ENCODE results near the gene KRT1. TPM values are rescaled to one million over a fixed set of nuclear protein-coding genes. Genes with fewer than 3 reads are reported as not detected.

Gene KRT1
- polyA plus RNA-seq, 1 donor from 2014 or later = not detected

GRCh38 chr12:52646613-52647012 is 33.6 kb downstream of the KRT1 start:
- H3K79me2 ChIP-seq (replicated peaks; ENCODE audit: insufficient read depth, low read length) = no peaks in the 10 kb centered on the region
- H3K4me3 ChIP-seq (ENCODE audit: low read length) = no peak overlapping the region
- no peaks in the 10 kb centered on the region for H3K27me3 ChIP-seq (ENCODE audit: insufficient read depth, low read depth, low read length)
- no peaks in the 10 kb centered on the region for H4K20me1 ChIP-seq (ENCODE audit: insufficient read depth)
- H3K27ac ChIP-seq (ENCODE audit: low read length) = no peak overlapping the region
- H3K9me2 ChIP-seq (ENCODE audit: insufficient read depth, low read length) = no peaks in the 10 kb centered on the region
- H2AFZ ChIP-seq (ENCODE audit: low read depth, low read length) = no peak overlapping the region
- no peaks in the 10 kb centered on the region for H3F3A ChIP-seq (ENCODE audit: insufficient read depth, low read length, poor library complexity, severe bottlenecking)
- no peaks in the 10 kb centered on the region for H3K36me3 ChIP-seq (ENCODE audit: insufficient read depth, low read length)
- no peak for TF ChIP-seq POLR2AphosphoS5 (IDR thresholded peaks at IDR 0.05)
- no peak for TF ChIP-seq RAD21 (conservative IDR thresholded peaks at IDR 0.05)
- H3K4me2 ChIP-seq (ENCODE audit: low read length) = no peak overlapping the region
- no peaks in the 10 kb centered on the region for H3K9me3 ChIP-seq (ENCODE audit: low read length)
- H3K9ac ChIP-seq (ENCODE audit: low read length) = no peak overlapping the region

DNA sequence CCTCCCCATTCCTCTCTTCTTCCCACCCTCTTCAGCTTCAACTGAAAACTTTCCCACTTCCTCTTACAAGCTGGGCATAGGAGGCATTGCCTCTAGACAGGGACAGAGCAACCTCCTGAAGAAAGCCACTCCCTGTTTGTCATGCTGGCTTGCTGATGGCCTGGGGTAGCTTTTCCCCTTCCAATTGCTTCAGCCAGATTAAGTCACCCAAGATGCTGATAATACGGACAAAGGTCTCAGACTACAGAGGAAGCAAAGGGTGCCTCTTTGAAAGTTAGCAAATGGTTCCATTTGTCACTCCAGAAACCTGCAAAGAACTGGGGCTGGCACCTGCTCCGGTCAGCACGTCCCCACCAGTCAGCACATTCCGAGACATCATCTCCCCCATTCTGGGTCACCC is 34.2 kb downstream of the KRT1 start:
- Histone ChIP-seq H3K9me3 (ENCODE audit: low read length) (no peaks in the 10 kb centered on the region), H3K27me3 (ENCODE audit: insufficient read depth, low read depth, low read length) (no peaks in the 10 kb centered on the region), H3K27ac (ENCODE audit: low read length) (no peak overlapping the region), H3K9me2 (ENCODE audit: insufficient read depth, low read length) (no peaks in the 10 kb centered on the region), H2AFZ (ENCODE audit: low read depth, low read length) (no peak overlapping the region), H3K79me2 (replicated peaks; ENCODE audit: insufficient read depth, low read length) (no peaks in the 10 kb centered on the region), H4K20me1 (ENCODE audit: insufficient read depth) (no peaks in the 10 kb centered on the region), H3K4me3 (ENCODE audit: low read length) (no peak overlapping the region), H3F3A (ENCODE audit: insufficient read depth, low read length, poor library complexity, severe bottlenecking) (no peaks in the 10 kb centered on the region), H3K9ac (ENCODE audit: low read length) (no peak overlapping the region), H3K4me2 (ENCODE audit: low read length) (no peak overlapping the region), H3K36me3 (ENCODE audit: insufficient read depth, low read length) (no peaks in the 10 kb centered on the region)
- TF ChIP-seq, protein P1, sequence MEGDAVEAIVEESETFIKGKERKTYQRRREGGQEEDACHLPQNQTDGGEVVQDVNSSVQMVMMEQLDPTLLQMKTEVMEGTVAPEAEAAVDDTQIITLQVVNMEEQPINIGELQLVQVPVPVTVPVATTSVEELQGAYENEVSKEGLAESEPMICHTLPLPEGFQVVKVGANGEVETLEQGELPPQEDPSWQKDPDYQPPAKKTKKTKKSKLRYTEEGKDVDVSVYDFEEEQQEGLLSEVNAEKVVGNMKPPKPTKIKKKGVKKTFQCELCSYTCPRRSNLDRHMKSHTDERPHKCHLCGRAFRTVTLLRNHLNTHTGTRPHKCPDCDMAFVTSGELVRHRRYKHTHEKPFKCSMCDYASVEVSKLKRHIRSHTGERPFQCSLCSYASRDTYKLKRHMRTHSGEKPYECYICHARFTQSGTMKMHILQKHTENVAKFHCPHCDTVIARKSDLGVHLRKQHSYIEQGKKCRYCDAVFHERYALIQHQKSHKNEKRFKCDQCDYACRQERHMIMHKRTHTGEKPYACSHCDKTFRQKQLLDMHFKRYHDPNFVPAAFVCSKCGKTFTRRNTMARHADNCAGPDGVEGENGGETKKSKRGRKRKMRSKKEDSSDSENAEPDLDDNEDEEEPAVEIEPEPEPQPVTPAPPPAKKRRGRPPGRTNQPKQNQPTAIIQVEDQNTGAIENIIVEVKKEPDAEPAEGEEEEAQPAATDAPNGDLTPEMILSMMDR (IDR thresholded peaks at IDR 0.05; ENCODE audit: poor library complexity, severe bottlenecking) = no peak
- TF ChIP-seq, protein P2, sequence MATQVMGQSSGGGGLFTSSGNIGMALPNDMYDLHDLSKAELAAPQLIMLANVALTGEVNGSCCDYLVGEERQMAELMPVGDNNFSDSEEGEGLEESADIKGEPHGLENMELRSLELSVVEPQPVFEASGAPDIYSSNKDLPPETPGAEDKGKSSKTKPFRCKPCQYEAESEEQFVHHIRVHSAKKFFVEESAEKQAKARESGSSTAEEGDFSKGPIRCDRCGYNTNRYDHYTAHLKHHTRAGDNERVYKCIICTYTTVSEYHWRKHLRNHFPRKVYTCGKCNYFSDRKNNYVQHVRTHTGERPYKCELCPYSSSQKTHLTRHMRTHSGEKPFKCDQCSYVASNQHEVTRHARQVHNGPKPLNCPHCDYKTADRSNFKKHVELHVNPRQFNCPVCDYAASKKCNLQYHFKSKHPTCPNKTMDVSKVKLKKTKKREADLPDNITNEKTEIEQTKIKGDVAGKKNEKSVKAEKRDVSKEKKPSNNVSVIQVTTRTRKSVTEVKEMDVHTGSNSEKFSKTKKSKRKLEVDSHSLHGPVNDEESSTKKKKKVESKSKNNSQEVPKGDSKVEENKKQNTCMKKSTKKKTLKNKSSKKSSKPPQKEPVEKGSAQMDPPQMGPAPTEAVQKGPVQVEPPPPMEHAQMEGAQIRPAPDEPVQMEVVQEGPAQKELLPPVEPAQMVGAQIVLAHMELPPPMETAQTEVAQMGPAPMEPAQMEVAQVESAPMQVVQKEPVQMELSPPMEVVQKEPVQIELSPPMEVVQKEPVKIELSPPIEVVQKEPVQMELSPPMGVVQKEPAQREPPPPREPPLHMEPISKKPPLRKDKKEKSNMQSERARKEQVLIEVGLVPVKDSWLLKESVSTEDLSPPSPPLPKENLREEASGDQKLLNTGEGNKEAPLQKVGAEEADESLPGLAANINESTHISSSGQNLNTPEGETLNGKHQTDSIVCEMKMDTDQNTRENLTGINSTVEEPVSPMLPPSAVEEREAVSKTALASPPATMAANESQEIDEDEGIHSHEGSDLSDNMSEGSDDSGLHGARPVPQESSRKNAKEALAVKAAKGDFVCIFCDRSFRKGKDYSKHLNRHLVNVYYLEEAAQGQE (IDR thresholded peaks at IDR 0.05; ENCODE audit: borderline replicate concordance) = no peak
- TF ChIP-seq POLR2AphosphoS5 (IDR thresholded peaks at IDR 0.05) (no peak), TAF1 (IDR thresholded peaks at IDR 0.05; ENCODE audit: low read depth) (no peak), MXI1 (conservative IDR thresholded peaks at IDR 0.05; ENCODE audit: poor library complexity, severe bottlenecking) (no peak), EZH2 (IDR thresholded peaks at IDR 0.05; ENCODE audit: borderline replicate concordance, insufficient read depth, low read length, poor library complexity, severe bottlenecking) (no peak), RAD21 (conservative IDR thresholded peaks at IDR 0.05) (no peak), EP300 (conservative IDR thresholded peaks at IDR 0.05; ENCODE audit: poor library complexity, severe bottlenecking) (no peak)

- no peaks in the 10 kb centered on the region for H3K27me3 ChIP-seq (ENCODE audit: insufficient read depth, low read depth, low read length)
- no peaks in the 10 kb centered on the region for H4K20me1 ChIP-seq (ENCODE audit: insufficient read depth)
- no peak overlapping the region for H3K27ac ChIP-seq (ENCODE audit: low read length)
- no peak overlapping the region for H3K4me3 ChIP-seq (ENCODE audit: low read length)
- H2AFZ ChIP-seq (ENCODE audit: low read depth, low read length) = no peak overlapping the region
- H3K9me3 ChIP-seq (ENCODE audit: low read length) = no peaks in the 10 kb centered on the region
- H3K9ac ChIP-seq (ENCODE audit: low read length) = no peak overlapping the region
- H3K4me2 ChIP-seq (ENCODE audit: low read length) = no peak overlapping the region
- no peaks in the 10 kb centered on the region for H3K9me2 ChIP-seq (ENCODE audit: insufficient read depth, low read length)
- H3F3A ChIP-seq (ENCODE audit: insufficient read depth, low read length, poor library complexity, severe bottlenecking) = no peaks in the 10 kb centered on the region
- H3K36me3 ChIP-seq (ENCODE audit: insufficient read depth, low read length) = no peaks in the 10 kb centered on the region
- H3K79me2 ChIP-seq (replicated peaks; ENCODE audit: insufficient read depth, low read length) = no peaks in the 10 kb centered on the region
- TF ChIP-seq MXI1 (conservative IDR thresholded peaks at IDR 0.05; ENCODE audit: poor library complexity, severe bottlenecking) (no peak), POLR2AphosphoS5 (IDR thresholded peaks at IDR 0.05) (no peak), SMC3 (conservative IDR thresholded peaks at IDR 0.05; ENCODE audit: poor library complexity) (no peak), RAD21 (conservative IDR thresholded peaks at IDR 0.05) (no peak), EP300 (conservative IDR thresholded peaks at IDR 0.05; ENCODE audit: poor library complexity, severe bottlenecking) (no peak), TAF1 (IDR thresholded peaks at IDR 0.05; ENCODE audit: low read depth) (no peak), EZH2 (IDR thresholded peaks at IDR 0.05; ENCODE audit: borderline replicate concordance, insufficient read depth, low read length, poor library complexity, severe bottlenecking) (no peak)
- TF ChIP-seq, protein P1 (IDR thresholded peaks at IDR 0.05; ENCODE audit: poor library complexity, severe bottlenecking) = no peak
- TF ChIP-seq, protein P2 (IDR thresholded peaks at IDR 0.05; ENCODE audit: borderline replicate concordance) = no peak
Measured at GRCh38 chr12:52645120-52645761, 35.0 kb downstream of the KRT1 start.

Data from neural cell (in vitro differentiated cells).